HG03066 (cell line): ENCODE measurements around the gene ZNF605.
"Not testable (repeated sequence)": the region's sequence is repeated elsewhere in the genome, so short reads cannot be mapped to it uniquely, and the experiment has no call there.

ENCODE experiments used
- ATAC-seq: cut with Tn5 transposase; IDR thresholded peaks from one replicate; pipeline ENCODE4 v1.9.1; 2021; ENCODE audit warnings: low read depth; ENCODE audit not compliant: unreplicated experiment

Gene ZNF605

DNA sequence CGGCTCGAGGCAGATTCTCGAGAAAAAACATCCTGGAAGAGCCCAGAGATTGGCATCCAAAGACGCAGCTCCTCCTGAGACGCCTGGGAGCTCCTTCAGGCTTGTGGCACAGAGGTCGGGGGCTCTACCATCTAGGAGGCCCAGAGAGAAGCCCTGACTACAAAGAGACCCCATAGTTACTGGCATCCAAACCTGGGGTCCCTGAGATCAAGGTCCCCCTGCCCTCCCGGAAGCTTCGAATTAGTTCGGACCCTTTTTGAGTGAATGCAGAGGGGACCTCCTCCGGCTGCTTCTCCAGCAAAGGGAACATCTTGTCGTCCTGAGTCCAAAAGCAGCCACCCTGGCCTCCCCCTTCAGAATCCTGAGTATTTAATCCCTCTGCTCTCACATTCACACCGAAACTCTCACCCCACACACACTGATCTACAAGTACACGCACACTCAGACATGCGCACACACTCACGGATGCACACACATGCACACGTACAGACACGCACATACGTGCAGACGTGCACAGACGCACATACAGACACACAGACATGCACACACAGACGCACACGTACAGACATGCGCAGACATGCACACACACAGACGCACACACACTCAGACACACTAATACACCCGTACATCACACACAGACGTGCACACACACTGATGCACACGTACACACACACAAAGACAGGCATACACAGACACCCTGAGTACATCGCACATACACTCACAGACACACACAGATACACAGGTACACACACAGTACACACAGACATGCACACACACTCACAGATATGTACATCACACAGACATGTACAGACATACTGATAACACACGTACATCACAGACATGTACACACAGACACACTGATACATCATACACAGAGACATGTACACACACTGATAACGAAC lies 5.9 kb downstream of the ZNF605 start:
- no peak for ATAC-seq

DNA sequence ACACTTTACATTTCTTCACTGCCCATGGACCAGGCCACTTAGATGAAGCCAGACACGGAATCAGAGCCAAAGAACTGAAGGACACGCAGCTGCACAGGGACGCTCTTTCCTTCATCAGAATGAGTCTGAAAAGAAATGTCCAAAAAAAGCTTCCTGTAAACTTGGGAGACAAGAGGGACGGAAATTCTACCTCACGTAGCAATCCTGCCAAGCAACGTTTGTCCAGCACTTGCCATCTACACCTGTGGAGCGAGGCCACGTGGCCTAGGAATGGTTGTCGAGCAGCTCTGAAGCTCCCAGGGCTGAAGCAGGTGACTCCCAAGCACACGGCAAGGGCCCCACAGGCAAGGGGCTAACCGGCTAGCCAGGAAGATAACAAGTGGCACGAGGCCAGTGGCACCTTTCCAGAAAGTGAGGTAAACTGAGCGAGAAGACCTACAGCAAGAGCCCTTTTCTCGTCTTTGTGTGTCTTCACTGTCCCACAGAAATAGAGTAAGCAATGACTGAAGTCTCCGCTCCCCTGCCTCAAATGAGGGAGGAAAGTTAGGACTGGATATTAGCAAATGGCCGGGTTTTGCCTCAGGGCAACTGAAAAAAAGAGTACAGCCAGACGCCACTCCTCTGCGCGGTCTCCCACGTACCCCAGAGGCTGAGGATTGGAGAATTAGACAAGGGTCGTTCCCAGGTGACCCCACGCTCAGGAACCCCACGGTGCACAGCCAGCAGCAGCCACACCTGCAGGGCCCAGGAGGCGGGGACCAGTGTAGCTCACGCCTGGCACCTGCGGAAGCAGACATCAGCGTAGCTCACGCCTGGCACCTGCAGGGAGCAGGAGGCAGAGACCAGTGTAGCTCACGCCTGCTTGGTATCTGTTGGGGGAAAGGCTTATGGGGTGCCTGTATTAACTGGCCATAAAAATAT lies 7.7 kb downstream of the ZNF605 start:
- no peak for ATAC-seq

DNA sequence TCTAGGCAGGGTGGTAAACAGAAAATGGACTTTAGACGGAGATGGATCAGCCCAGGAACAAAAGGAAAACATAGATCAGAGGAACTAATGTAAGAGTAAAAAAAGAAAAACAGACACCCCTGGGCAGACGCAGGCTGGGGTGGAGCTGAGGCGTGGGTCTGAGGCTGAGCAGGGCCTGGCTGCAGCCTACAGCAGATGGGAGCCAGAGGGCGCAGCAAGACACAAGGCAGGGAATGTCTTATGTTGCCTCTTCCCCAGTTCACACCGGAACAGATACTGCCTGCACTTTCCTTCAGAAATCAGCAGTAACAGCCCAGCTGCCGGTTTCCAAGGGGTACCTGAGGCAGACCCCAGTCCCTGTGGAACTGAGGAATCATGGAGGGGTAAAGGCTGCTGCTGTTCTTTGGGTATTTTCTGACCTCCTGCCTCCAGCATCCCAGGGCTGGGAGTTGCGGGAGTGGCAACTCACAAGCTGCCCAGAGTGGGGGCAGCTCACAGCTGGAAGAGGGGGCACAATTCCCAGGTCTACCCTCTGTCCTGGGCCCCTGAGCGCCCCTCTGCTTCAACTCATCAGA lies 9.8 kb downstream of the ZNF605 start:
- no peak for ATAC-seq

DNA sequence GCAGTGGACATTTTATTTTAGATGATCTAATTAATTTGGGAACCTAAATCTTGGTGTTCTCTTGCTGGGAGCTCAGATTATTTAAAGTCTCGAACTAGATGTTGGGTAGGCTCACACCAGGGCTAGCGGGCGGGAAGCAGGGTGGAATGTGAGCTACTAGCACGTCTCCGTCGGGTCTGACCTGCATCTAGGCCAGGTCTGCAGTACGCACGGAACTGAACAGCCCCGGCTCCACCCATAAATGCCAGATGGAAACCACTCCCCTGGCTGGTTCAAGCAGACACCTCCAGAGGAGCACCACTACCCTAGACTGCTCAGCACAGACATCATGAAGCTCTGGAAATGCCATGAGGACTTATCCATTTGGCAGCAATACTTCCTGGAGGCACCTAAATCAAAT lies 10.3 kb downstream of the ZNF605 start:
- no peak for ATAC-seq

DNA sequence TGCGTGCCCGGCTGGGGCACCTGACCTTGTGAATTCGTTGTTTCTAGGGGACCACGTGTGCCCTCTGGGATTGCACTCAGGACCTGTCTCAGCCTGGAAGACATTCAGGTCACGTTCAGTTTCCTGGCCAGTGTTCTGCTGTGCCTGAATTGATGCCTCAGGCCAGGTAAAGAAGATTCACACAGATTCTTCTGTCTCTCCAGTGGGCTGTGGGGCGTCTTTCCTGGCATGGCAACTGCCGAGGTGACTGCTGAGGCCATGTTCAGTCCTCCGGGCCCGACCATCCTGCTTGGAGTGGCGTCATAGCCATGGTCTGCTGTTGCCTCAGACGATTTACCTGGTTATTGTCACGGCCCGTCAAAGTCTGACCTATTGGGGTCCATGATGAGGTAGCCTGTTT lies 13.5 kb downstream of the ZNF605 start:
- no peak for ATAC-seq

DNA sequence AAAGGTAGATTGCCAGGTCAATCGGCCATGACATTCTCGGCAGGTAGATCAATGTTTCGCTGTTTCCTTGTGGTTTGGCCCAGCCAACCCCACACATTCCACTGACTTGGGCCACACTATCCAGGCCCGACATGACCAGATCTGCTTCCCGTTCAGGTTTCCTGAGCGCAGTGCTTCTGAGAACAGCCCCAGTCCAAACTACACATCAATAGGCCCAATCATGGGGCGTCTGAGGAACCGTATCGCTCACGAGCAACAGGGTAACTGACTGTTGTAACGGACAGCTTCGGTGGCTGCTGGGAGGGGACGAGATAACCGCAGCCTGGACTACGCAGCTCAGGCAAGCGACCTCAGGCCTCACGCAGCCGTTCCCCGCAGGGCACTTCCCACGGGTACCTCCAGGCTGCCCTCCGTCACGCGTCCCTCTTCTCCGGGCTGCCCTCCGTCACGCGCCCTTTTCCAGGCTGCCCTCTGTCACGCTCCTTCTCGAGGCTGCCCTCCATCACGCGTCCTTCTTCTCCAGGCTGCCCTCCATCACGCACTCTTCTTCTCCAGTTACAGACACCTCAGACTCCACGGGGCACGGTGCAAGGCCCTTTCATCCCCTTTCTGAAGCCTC lies 14.7 kb downstream of the ZNF605 start:
- ATAC-seq = no peak

DNA sequence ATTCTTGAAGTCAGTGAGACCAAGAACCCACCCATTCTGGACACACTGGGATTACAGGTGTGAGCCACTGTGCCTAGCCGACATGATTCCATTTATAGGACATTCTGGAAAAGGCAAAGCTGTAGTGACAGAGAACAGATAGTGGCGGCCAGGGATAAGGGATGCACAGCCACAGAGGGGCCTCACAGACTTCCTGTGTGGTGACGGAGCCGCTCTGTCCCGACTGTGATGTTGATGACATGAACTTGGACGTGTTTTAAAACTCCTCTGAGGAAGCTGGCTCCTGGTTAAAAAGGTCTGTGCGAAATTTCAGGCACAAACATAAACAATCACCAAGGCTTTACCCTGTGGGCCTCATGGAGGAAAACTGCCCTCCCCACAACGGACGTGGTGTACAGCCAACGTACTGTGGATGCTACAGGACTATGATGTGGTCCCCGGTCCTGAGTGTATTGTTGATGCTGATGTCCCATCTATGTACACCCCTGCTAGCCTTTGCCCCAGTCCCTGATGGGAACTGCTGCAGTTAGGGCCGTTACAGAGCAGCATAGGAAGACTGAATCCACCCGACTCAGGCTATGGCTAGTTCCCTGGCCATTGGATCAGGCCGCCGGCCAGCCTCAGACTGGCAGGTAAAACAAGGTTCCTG lies 15.9 kb downstream of the ZNF605 start:
- ATAC-seq = no peak

DNA sequence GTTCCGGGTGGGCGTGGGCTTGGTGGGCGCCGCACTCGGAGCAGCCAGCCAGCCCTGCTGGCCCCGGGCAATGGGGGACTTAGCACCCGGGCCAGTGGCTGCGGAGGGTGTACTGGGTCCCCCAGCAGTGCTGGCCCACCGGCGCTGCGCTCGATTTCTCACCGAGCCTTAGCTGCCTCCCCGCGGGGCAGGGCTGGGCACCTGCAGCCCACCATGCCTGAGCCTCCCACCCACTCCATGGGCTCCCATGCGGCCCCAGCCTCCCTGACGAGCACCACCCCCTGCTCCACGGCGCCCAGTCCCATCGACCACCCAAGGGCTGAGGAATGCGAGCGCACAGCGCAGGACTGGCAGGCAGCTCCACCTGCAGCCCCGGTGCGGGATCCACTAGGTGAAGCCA lies 17.3 kb downstream of the ZNF605 start:
- ATAC-seq = not testable (repeated sequence)

DNA sequence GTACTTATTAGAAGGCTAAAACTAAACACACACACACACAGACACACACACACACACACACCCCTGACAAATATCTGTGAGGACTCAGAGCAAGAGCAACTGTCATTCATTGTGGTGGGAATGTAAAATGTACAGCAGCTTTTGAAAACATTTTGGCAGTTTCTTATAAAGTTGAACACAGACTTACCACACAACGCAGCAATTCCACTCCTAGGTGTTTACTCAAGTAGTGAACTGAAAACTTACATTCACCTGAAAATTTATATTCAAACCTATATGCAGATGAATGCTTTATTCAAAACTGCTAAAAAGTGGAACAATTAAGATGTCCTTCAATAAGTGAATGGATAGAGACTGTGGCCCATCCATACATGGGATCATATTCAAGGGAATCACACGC lies 18.6 kb downstream of the ZNF605 start:
- ATAC-seq = no peak

DNA sequence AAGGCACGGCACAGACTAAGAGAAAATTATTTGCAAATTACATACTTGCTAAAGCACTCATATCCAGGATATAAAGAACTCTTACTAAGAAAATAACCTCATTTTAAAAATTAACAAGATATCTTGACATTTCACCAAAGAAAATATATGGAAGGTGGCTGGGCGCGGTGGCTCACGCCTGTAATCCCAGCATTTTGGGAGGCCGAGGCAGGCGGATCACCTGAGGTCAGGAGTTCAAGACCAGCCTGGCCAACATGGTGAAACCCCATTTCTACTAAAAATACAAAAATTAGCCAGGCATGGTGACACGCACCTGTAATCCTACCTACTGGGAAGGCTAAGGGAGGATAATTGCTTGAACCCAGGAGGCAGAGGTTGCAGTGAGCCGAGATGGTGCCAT lies 19.2 kb downstream of the ZNF605 start:
- ATAC-seq = not testable (repeated sequence)

DNA sequence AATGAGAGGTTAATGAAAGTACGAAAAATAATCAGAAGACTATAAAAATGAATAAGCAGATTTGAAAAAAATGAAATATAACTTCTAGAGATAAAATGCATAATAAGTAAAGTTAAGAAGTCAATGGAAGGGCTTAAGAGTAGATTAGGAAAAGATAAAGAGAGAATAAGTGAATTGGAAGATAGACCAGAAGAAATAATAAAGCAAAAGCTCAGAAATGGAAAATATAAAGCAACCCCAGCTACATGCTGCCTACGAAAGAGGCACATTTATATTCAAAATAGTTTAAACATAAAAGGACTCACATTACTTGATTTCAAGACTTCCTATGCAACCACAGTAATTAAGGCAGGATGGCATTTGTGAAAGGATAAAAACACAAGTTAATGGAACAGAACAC lies 19.9 kb downstream of the ZNF605 start:
- no peak for ATAC-seq

DNA sequence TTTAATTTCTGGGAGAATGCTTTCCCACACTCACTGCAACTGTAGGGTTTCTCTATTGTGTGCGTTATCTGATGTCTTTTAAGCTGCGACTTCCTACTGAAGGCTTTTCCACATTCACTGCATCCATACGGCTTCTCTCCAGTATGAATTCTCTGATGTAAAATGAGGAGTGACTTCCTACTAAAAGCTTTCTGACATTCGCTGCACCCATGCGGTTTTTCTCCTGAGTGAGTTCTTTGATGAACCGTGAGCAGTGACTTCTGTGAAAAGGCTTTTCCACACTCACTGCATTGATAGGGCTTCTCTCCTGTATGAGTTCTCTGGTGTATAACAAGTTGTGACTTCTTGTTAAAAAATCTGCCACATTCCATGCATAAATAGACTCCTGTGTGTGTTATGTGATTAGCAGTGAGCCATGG lies 29.7 kb downstream of the ZNF605 start:
- ATAC-seq = no peak

DNA sequence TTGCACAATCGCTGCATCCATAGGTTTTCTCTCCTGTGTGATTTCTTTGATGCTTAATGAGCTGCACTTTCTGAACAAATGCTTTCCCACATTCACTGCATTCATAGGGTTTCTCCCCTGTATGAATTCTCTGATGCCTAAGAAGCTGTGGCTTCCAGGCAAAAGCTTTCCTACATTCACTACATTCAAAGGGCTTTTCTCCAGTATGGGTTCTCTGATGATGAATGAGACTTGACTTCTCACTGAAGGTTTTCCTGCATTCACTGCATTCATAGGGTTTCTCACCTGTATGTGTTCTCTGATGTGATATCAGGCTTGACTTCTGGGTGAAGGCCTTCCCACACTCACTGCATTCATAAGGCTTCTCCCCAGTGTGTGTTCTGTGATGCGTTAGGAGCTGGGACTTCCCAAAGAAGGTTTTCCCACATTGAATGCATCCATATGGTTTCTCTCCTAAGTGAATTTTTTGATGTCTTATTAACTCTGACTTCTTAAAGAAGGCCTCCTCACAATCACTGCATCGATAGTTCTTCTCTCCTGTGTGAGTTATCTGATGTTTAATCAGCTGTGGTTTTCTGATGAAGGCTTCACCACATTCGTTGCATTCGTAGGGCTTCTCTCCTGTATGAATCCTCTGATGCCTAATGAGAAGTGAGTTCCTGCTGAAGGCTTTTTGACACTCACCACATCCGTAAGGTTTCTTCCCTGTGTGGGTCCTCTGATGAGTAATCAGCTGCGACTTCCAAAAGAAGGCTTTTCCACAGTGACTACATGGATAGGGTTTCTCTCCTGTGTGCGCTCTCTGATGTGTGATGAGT lies 30.3 kb downstream of the ZNF605 start:
- ATAC-seq = no peak

DNA sequence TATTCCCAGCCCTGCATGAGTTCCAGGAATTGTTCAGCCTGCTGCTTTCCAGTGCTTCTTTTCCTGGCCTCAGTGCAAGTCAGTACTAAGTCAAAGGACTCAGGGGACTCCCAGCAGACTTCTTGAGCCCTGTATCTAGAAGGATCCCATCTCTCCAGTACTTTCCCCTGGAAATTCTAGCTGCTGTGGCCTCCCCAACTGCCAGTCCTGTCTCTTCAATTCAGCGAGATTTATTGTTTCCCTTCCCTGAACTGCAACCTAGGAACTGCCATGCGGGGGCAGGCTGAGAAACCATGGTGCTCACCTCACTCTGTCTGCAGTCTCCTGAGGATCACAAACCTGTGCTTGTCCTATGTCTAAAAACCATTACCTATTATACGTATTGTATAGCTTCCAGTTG lies 31.8 kb downstream of the ZNF605 start:
- no peak for ATAC-seq

DNA sequence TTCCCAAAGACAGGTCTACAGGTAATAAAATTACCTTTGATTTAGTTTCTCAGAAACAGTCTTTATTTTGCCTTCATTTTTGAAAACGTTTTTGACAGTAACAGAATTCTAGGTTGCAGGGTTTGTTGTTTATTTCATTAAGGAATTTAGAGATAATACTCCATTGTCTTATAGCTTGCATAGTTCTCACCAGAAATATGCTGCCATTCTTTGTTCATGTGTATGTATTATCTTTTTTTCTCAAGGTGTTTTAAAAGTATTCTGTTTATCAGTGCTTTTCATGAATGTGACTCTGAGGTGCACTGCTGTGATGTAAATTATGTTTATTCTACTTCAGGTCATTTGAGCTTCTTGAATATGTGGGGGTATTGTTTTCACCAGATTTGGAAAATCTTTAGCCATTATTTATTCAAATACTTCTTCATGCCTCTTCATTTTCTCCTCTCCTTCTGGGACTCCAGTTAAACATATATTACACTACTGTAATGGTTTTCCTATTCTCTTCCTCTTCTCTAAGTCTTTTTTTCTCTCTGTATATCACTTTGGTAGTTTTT lies 32.7 kb downstream of the ZNF605 start:
- ATAC-seq = no peak

DNA sequence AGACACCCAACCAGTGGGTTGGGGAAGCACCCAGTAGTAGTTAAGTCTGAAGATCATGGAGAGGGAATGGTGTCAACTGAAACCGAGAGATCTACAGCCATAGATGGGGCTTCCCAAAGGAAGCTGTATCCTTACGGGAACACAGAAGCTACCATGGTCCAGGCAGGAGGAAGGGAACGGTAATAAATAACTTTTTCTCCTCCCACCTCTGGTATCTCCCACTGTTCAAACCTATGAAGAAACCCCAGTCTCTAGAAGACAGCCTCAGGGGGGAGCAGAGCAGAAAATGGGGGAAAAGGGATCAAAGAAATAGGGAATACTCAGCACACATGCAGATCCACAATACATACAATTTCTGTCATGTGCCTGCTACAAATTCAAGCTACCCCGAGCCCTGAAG lies 33.4 kb downstream of the ZNF605 start:
- no peak for ATAC-seq

DNA sequence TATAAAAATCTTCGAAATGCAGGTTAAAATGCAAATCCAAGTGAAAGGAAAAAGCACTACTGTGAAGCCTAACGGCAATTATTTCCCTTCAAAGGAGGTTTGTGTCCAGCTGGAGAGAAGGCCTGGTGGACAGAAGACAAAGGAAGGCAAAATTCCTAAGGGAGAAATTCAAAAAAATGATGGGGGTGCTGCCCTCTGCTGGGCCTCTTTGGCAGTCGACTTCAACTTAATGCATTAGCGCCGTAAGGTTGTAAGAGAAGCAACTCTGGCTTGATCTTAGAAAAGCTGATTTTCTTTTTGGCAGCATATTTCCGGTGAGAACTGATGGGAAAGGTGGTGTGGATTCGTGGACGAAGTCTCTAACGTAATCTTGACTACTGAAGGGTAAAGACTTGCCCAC lies 34.4 kb downstream of the ZNF605 start:
- no peak for ATAC-seq

DNA sequence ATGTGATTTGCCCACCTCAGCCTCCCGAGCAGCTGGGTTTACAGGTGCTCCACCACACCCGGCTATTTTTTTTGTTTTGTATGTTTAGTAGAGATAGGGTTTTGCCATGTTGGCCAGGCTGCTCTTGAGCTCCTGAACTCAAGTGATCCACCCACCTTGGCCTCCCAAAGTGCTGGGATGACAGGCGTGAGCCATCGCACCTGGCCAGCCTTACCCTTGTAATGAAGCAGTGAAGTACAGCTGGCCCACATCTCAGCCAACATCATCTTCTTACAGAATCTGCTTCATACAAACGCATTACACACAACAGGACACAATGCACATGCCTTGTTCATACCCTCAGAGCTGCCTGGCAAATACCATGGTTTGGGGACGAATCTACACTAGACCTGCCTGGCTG lies 37.4 kb downstream of the ZNF605 start:
- no peak for ATAC-seq

DNA sequence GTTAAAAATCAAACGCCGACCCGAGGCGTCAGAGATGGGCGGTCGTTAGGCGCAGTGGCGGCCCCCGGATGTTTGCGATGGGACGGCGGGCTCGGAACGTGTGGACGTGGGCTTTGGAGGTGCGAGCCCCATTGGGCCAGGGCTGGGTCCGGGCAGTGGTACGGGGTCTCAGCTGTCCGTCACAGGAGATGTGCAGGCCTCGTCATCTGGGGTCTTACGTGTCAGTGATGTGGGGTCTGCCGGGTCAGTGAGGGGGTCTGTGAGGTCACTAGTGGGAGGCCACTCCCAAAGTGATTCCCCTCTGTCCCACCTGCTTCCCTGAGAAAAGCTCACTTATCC lies 47.1 kb downstream of the ZNF605 start:
- ATAC-seq = no peak
